Colonic mucosa (tissue), 4 donors: ENCODE measurements around the gene FNIP2. TPM values are rescaled to one million over a fixed set of nuclear protein-coding genes. Genes with fewer than 3 reads are reported as not detected.
A peak's percentile ranks its signal among the peaks of the same experiment; 100 is the strongest.

ENCODE experiments used
- DNase-seq: peaks from one replicate; pipeline ENCODE4 v3.0.0-alpha.2; 2020
- H3K27ac ChIP-seq: fragments of 200-600 bp; one replicate; pipeline ENCODE4 v1.8.0; 2021
- H3K27me3 ChIP-seq: fragments of 200-600 bp; one replicate; pipeline ENCODE4 v1.8.0; 2021
- H3K36me3 ChIP-seq: fragments of 200-600 bp; one replicate; pipeline ENCODE4 v1.8.0; 2021
- H3K4me1 ChIP-seq: fragments of 200-600 bp; one replicate; pipeline ENCODE4 v1.8.0; 2021; ENCODE audit warnings: mild to moderate bottlenecking
- H3K4me3 ChIP-seq: fragments of 200-600 bp; one replicate; pipeline ENCODE4 v1.8.0; 2021
- H3K9ac ChIP-seq, 2 donors: one replicate each; pipeline ENCODE4 v1.7.0; 2013; ENCODE audit warnings: control low read depth in 2 of 2, low read depth in 2 of 2, low read length in 2 of 2
- H3K9me3 ChIP-seq: fragments of 200-600 bp; one replicate; pipeline ENCODE4 v1.8.0; 2021
- intact Hi-C: fragments of 100-400 bp; cut with DNase I; formaldehyde crosslinking; loops from one replicate; pipeline ENCODE4 v1.14.1; 2022
- total RNA-seq, 2 donors: library from RNA; stranded (reverse); fragmentation: NEBNext Ultra II Directional in 1 of 2; extraction: Animal tissue kit (Norgen Biotek cat#: 25700) in 1 of 2; gene quantifications; one replicate each; pipeline ENCODE4 v1.2.1, GENCODE V29; 2021
- TF ChIP-seq, protein P1 (sequence below): fragments of 200-600 bp; IDR thresholded peaks from one replicate; pipeline ENCODE4 v1.8.0; 2022; ENCODE audit warnings: antibody characterized with exemption, mild to moderate bottlenecking
- donor health status: healthy.
- donor health status: DM: no; HTN: no; CAD: no.
- donor health status: DM: no; HTN: no; CAD: no.

Gene FNIP2
- total RNA-seq, 2 donors from 2014 or later: 56.2 to 89.6 TPM

- H3K4me1 ChIP-seq: no peaks in the 10 kb centered on the region
- H3K9me3 ChIP-seq: no peaks in the 10 kb centered on the region
- H3K27me3 ChIP-seq: no peaks in the 10 kb centered on the region
- H3K27ac ChIP-seq: no peak overlapping the region
- DNase-seq: no peak
- H3K36me3 ChIP-seq: peaks cover 6% of the 10 kb centered on the region
- TF ChIP-seq, protein P1, sequence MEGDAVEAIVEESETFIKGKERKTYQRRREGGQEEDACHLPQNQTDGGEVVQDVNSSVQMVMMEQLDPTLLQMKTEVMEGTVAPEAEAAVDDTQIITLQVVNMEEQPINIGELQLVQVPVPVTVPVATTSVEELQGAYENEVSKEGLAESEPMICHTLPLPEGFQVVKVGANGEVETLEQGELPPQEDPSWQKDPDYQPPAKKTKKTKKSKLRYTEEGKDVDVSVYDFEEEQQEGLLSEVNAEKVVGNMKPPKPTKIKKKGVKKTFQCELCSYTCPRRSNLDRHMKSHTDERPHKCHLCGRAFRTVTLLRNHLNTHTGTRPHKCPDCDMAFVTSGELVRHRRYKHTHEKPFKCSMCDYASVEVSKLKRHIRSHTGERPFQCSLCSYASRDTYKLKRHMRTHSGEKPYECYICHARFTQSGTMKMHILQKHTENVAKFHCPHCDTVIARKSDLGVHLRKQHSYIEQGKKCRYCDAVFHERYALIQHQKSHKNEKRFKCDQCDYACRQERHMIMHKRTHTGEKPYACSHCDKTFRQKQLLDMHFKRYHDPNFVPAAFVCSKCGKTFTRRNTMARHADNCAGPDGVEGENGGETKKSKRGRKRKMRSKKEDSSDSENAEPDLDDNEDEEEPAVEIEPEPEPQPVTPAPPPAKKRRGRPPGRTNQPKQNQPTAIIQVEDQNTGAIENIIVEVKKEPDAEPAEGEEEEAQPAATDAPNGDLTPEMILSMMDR: no peak
- H3K9ac ChIP-seq: no peak overlapping the region
- H3K4me3 ChIP-seq: no peak overlapping the region
- intact Hi-C loops: no loop called here
Observed at GRCh38 chr4:158861281-158861680, 92.5 kb downstream of the FNIP2 start.

DNA sequence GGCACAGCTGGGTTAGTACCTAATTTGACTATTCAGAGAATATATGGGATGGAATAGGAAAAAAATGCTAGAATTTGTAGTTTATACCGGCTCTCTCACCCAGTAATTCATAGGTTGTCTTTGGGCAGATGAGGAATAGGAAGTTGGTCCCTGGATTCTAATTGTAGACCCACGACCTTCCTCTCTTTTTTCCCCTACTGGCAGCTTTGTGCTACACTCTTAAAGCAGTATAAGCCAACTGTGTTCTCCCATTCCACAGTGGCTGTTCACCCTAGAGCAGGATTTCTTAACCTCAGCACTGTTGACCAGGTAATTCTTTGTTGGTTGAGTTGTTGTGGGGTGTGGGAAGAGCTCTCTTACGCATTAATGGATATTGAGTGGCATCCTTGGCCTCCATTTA, 92.9 kb downstream of the FNIP2 start:
- no peak overlapping the region for H3K27ac ChIP-seq
- H3K36me3 ChIP-seq: peaks cover 8% of the 10 kb centered on the region
- no peak for DNase-seq
- H3K4me1 ChIP-seq: no peaks in the 10 kb centered on the region
- no peaks in the 10 kb centered on the region for H3K9me3 ChIP-seq
- H3K4me3 ChIP-seq: no peak overlapping the region
- no peak overlapping the region for H3K9ac ChIP-seq
- TF ChIP-seq, protein P1: no peak
- no peaks in the 10 kb centered on the region for H3K27me3 ChIP-seq
- intact Hi-C loops: no loop called here

DNA sequence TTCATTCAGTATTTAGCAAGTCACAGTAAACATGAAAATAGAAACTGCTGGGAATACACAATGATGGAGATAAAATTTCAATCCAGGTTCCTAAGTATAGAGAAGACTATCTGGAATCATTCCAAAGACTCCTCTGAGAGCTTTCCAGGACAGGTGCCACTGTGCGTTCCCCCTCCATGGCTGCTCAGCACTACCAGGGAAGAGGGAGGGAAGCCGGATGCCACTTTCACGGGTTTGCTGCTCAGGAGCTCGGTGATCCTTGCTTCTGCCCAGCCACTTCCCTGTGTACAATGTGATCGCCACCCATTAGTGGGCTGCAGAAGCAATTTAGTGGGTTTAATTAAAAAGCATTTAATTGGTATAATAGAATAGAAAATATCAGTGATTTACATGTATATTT, 94.5 kb downstream of the FNIP2 start:
- H3K9me3 ChIP-seq: no peaks in the 10 kb centered on the region
- H3K4me1 ChIP-seq: no peaks in the 10 kb centered on the region
- intact Hi-C loops: no loop called here
- no peaks in the 10 kb centered on the region for H3K27me3 ChIP-seq
- TF ChIP-seq, protein P1: no peak
- H3K4me3 ChIP-seq: no peak overlapping the region
- no peak for DNase-seq
- H3K36me3 ChIP-seq: peaks cover 10% of the 10 kb centered on the region
- no peak overlapping the region for H3K9ac ChIP-seq
- H3K27ac ChIP-seq: no peak overlapping the region

- Histone ChIP-seq H3K27me3 (no peaks in the 10 kb centered on the region), H3K36me3 (peaks cover 10% of the 10 kb centered on the region), H3K4me3 (no peak overlapping the region), H3K4me1 (no peaks in the 10 kb centered on the region), H3K9ac (no peak overlapping the region), H3K9me3 (no peaks in the 10 kb centered on the region), H3K27ac (no peak overlapping the region)
- TF ChIP-seq, protein P1: no peak
- intact Hi-C loops: no loop called here
- no peak for DNase-seq
Observed at GRCh38 chr4:158865520-158866177, 96.8 kb downstream of the FNIP2 start.

- Histone ChIP-seq H3K27ac (no peak overlapping the region), H3K4me1 (no peaks in the 10 kb centered on the region), H3K27me3 (no peaks in the 10 kb centered on the region), H3K9me3 (no peaks in the 10 kb centered on the region), H3K36me3 (peaks cover 4% of the 10 kb centered on the region), H3K4me3 (no peak overlapping the region), H3K9ac (peak overlapping the region in 1 of 2 donors; percentile 24)
- no peak for DNase-seq
- TF ChIP-seq, protein P1: no peak
- intact Hi-C loops: no loop called here
Observed at GRCh38 chr4:158869001-158869400, 100.2 kb downstream of the FNIP2 start.
